ENCODE data around the gene CCL25.

DNA sequence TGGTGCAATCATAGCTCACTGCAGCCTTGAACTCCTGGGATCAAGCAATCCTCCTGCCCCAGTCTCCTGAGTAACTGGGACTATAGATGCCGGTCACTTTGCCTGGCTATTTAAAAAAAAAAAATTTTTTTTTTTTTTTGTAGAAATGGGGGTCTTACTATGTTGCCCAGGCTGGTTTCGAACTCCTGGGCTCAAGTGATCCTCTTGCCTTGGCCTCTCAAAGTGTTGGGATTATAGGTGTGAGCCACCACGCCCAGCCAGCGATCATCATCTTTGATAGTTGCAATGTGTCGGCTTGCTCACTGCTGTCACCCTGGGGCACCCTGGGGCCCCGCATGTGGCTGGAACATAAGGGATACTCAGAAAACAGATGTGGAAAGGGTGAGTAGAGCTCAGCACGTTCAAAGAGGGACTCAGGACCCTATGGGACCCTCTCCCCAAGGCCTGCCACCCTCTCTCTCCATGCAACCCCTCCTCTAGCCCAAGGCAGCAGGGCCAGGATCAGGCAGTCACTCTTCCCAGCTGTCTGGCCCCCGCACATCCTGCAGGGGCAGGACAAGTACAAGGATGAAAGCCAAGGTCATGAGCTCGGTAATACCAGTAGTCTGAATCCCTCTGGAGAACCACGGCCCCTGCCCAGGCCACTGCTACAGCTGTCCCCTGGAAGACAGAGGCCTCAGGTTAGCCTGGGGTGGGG lies 6.5 kb upstream of the CCL25 start:
- TF ChIP-seq, protein P1, sequence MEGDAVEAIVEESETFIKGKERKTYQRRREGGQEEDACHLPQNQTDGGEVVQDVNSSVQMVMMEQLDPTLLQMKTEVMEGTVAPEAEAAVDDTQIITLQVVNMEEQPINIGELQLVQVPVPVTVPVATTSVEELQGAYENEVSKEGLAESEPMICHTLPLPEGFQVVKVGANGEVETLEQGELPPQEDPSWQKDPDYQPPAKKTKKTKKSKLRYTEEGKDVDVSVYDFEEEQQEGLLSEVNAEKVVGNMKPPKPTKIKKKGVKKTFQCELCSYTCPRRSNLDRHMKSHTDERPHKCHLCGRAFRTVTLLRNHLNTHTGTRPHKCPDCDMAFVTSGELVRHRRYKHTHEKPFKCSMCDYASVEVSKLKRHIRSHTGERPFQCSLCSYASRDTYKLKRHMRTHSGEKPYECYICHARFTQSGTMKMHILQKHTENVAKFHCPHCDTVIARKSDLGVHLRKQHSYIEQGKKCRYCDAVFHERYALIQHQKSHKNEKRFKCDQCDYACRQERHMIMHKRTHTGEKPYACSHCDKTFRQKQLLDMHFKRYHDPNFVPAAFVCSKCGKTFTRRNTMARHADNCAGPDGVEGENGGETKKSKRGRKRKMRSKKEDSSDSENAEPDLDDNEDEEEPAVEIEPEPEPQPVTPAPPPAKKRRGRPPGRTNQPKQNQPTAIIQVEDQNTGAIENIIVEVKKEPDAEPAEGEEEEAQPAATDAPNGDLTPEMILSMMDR (IDR thresholded peaks at IDR 0.05; ENCODE audit: poor library complexity, severe bottlenecking) = no peak
- TF ChIP-seq RAD21 (conservative IDR thresholded peaks at IDR 0.05) (no peak), POLR2AphosphoS5 (IDR thresholded peaks at IDR 0.05) (no peak), EZH2 (IDR thresholded peaks at IDR 0.05; ENCODE audit: borderline replicate concordance, insufficient read depth, low read length, poor library complexity, severe bottlenecking) (no peak), EP300 (conservative IDR thresholded peaks at IDR 0.05; ENCODE audit: poor library complexity, severe bottlenecking) (no peak)
- TF ChIP-seq, protein P2, sequence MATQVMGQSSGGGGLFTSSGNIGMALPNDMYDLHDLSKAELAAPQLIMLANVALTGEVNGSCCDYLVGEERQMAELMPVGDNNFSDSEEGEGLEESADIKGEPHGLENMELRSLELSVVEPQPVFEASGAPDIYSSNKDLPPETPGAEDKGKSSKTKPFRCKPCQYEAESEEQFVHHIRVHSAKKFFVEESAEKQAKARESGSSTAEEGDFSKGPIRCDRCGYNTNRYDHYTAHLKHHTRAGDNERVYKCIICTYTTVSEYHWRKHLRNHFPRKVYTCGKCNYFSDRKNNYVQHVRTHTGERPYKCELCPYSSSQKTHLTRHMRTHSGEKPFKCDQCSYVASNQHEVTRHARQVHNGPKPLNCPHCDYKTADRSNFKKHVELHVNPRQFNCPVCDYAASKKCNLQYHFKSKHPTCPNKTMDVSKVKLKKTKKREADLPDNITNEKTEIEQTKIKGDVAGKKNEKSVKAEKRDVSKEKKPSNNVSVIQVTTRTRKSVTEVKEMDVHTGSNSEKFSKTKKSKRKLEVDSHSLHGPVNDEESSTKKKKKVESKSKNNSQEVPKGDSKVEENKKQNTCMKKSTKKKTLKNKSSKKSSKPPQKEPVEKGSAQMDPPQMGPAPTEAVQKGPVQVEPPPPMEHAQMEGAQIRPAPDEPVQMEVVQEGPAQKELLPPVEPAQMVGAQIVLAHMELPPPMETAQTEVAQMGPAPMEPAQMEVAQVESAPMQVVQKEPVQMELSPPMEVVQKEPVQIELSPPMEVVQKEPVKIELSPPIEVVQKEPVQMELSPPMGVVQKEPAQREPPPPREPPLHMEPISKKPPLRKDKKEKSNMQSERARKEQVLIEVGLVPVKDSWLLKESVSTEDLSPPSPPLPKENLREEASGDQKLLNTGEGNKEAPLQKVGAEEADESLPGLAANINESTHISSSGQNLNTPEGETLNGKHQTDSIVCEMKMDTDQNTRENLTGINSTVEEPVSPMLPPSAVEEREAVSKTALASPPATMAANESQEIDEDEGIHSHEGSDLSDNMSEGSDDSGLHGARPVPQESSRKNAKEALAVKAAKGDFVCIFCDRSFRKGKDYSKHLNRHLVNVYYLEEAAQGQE (IDR thresholded peaks at IDR 0.05; ENCODE audit: borderline replicate concordance) = no peak
